Neural cell (in vitro differentiated cells): ENCODE data around the gene NR1H3. TPM values are rescaled to one million over a fixed set of nuclear protein-coding genes. Genes with fewer than 3 reads are reported as not detected.

Experiments
- H2AFZ ChIP-seq: fragments of 200-600, 300-800 bp; sonication (generic), shearing (Covaris generic); 2 replicates; pipeline ENCODE4 v1.6.0; 2014; ENCODE audit warnings: low read depth, mild to moderate bottlenecking, antibody characterized with exemption, low read length, moderate library complexity
- H3F3A ChIP-seq: fragments of 200-600 bp; shearing (Covaris generic); 2 replicates; pipeline ENCODE4 v1.6.1; 2016; ENCODE audit warnings: mild to moderate bottlenecking, moderate library complexity, mixed read lengths, antibody characterized with exemption, low read length; ENCODE audit not compliant: insufficient read depth, poor library complexity, severe bottlenecking
- H3K27ac ChIP-seq: fragments of 200-600, 300-800 bp; sonication (generic), shearing (Covaris generic); 2 replicates; pipeline ENCODE4 v1.5.1; 2014; ENCODE audit warnings: mild to moderate bottlenecking, low read length, moderate library complexity
- H3K27me3 ChIP-seq: fragments of 300-800, 200-600 bp; sonication (generic), shearing (Covaris generic); 2 replicates; pipeline ENCODE4 v1.6.0; 2014; ENCODE audit warnings: mild to moderate bottlenecking, low read depth, low read length, moderate library complexity; ENCODE audit not compliant: insufficient read depth
- H3K36me3 ChIP-seq: fragments of 300-800, 200-600 bp; sonication (generic), shearing (Covaris generic); 2 replicates; pipeline ENCODE4 v1.5.1; 2014; ENCODE audit warnings: mild to moderate bottlenecking, antibody characterized with exemption, low read length, moderate library complexity; ENCODE audit not compliant: insufficient read depth
- H3K4me2 ChIP-seq: fragments of 300-800, 200-600 bp; sonication (generic), shearing (Covaris generic); 2 replicates; pipeline ENCODE4 v1.6.0; 2014; ENCODE audit warnings: mild to moderate bottlenecking, low read length
- H3K4me3 ChIP-seq: fragments of 300-800, 200-600 bp; sonication (generic), shearing (Covaris generic); 2 replicates; pipeline ENCODE4 v1.5.1; 2014; ENCODE audit warnings: mild to moderate bottlenecking, low read length, moderate library complexity
- H3K79me2 ChIP-seq: fragments of 200-600 bp; shearing (Covaris generic); replicated peaks from 2 replicates; pipeline ENCODE4 v1.6.0; 2014; ENCODE audit warnings: mild to moderate bottlenecking, low read length, moderate library complexity; ENCODE audit not compliant: insufficient read depth
- H3K9ac ChIP-seq: fragments of 300-800, 200-600 bp; sonication (generic), shearing (Covaris generic); 2 replicates; pipeline ENCODE4 v1.6.1; 2016; ENCODE audit warnings: mild to moderate bottlenecking, low read length, mixed read lengths
- H3K9me2 ChIP-seq: fragments of 200-600 bp; shearing (Covaris generic); 2 replicates; pipeline ENCODE4 v1.6.1; 2016; ENCODE audit warnings: mild to moderate bottlenecking, low read length, mixed read lengths; ENCODE audit not compliant: insufficient read depth
- H3K9me3 ChIP-seq: fragments of 200-600, 300-800 bp; sonication (generic), shearing (Covaris generic); 2 replicates; pipeline ENCODE4 v1.6.1; 2016; ENCODE audit warnings: mild to moderate bottlenecking, mixed run types, low read length, moderate library complexity, mixed read lengths
- H4K20me1 ChIP-seq: fragments of 200-600 bp; shearing (Covaris generic); 2 replicates; pipeline ENCODE4 v1.6.1; 2016; ENCODE audit warnings: mild to moderate bottlenecking, mixed run types; ENCODE audit not compliant: insufficient read depth
- EP300 ChIP-seq: fragments of 450-650 bp; conservative IDR thresholded peaks from 2 replicates; pipeline ENCODE4 v1.6.1; 2014; ENCODE audit warnings: antibody characterized with exemption, mild to moderate bottlenecking, moderate library complexity; ENCODE audit not compliant: poor library complexity, severe bottlenecking
- EZH2 ChIP-seq: fragments of 200-600, 300-800 bp; shearing (Covaris generic), sonication (generic); IDR thresholded peaks from 2 replicates; pipeline ENCODE4 v1.6.1; 2014; ENCODE audit warnings: antibody characterized with exemption, low read length, borderline replicate concordance, mild to moderate bottlenecking; ENCODE audit not compliant: insufficient read depth, poor library complexity, severe bottlenecking
- MXI1 ChIP-seq: fragments of 450-650 bp; conservative IDR thresholded peaks from 2 replicates; pipeline ENCODE4 v1.6.1; 2014; ENCODE audit warnings: antibody characterized with exemption, mild to moderate bottlenecking; ENCODE audit not compliant: poor library complexity, severe bottlenecking
- POLR2AphosphoS5 ChIP-seq: IDR thresholded peaks from 2 replicates; pipeline ENCODE4 v1.6.1; 2012
- RAD21 ChIP-seq: fragments of 450-650 bp; conservative IDR thresholded peaks from 2 replicates; pipeline ENCODE4 v1.6.1; 2014; ENCODE audit warnings: antibody characterized with exemption, mild to moderate bottlenecking, moderate library complexity
- SMC3 ChIP-seq: fragments of 450-650 bp; conservative IDR thresholded peaks from 2 replicates; pipeline ENCODE4 v1.6.1; 2014; ENCODE audit warnings: antibody characterized with exemption, mild to moderate bottlenecking, moderate library complexity; ENCODE audit not compliant: poor library complexity
- TAF1 ChIP-seq: IDR thresholded peaks from 2 replicates; pipeline ENCODE4 v1.6.1; 2012; ENCODE audit warnings: low read depth
- polyA plus RNA-seq: library from polyadenylated mRNA; depleted of rRNA; stranded (reverse); fragments of >200 nt; gene quantifications from 2 replicates; pipeline ENCODE4 v1.2.3, GENCODE V29; 2014
- TF ChIP-seq, protein P1 (sequence below): fragments of 450-650 bp; IDR thresholded peaks from 2 replicates; pipeline ENCODE4 v1.5.1; 2014; ENCODE audit warnings: antibody characterized with exemption, mild to moderate bottlenecking, moderate library complexity; ENCODE audit not compliant: poor library complexity, severe bottlenecking
- TF ChIP-seq, protein P2 (sequence below): IDR thresholded peaks from 2 replicates; pipeline ENCODE4 v1.6.1; 2012; ENCODE audit warnings: borderline replicate concordance

The NR1H3 gene
- polyA plus RNA-seq, 1 donor from 2014 or later: 7.7 TPM

DNA sequence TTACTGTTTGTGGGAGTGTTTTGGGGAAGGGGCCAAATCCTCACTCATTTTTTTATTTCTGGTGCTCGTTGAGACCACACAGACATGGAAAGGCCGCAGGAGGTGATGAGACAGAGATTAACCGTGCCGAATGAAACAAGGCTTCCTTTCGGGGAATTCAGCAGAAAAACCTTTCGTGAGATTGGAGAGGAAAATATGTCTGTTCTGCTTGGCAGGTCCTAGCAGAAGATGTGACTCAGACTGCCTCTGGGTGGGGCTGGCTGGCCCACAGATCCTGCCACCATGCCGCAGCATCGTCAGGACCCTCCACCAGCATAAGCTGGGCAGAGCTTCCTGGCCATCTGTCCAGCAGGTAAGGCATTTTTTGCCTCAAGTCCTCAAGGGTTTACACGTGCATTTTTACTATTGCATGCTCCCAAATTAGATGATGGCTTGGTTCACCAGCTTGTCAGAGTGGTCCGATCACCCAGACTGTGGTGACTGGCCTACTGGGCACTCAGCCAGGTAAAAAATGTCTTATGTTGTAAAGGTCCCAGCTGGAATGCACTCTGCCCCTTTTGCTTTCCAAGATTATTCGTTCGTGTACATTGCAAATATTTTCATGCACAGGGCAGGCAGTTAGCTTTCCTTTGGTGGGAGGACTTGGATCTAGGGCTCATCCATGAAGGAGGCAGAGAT lies 41.5 kb upstream of the NR1H3 start:
- no peaks in the 10 kb centered on the region for H3K36me3 ChIP-seq
- no peaks in the 10 kb centered on the region for H3K9me2 ChIP-seq
- H3F3A ChIP-seq: no peaks in the 10 kb centered on the region
- H4K20me1 ChIP-seq: no peaks in the 10 kb centered on the region
- H3K9me3 ChIP-seq: no peaks in the 10 kb centered on the region
- H3K4me2 ChIP-seq: no peak overlapping the region
- no peak overlapping the region for H3K9ac ChIP-seq
- peak overlapping the region; percentile 67 for H3K4me3 ChIP-seq
- H3K27me3 ChIP-seq: no peaks in the 10 kb centered on the region
- no peak overlapping the region for H2AFZ ChIP-seq
- H3K27ac ChIP-seq: no peak overlapping the region
- TF ChIP-seq TAF1: no peak
- no peak for TF ChIP-seq POLR2AphosphoS5
- TF ChIP-seq EP300: no peak
- TF ChIP-seq, protein P1, sequence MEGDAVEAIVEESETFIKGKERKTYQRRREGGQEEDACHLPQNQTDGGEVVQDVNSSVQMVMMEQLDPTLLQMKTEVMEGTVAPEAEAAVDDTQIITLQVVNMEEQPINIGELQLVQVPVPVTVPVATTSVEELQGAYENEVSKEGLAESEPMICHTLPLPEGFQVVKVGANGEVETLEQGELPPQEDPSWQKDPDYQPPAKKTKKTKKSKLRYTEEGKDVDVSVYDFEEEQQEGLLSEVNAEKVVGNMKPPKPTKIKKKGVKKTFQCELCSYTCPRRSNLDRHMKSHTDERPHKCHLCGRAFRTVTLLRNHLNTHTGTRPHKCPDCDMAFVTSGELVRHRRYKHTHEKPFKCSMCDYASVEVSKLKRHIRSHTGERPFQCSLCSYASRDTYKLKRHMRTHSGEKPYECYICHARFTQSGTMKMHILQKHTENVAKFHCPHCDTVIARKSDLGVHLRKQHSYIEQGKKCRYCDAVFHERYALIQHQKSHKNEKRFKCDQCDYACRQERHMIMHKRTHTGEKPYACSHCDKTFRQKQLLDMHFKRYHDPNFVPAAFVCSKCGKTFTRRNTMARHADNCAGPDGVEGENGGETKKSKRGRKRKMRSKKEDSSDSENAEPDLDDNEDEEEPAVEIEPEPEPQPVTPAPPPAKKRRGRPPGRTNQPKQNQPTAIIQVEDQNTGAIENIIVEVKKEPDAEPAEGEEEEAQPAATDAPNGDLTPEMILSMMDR: no peak
- TF ChIP-seq, protein P2, sequence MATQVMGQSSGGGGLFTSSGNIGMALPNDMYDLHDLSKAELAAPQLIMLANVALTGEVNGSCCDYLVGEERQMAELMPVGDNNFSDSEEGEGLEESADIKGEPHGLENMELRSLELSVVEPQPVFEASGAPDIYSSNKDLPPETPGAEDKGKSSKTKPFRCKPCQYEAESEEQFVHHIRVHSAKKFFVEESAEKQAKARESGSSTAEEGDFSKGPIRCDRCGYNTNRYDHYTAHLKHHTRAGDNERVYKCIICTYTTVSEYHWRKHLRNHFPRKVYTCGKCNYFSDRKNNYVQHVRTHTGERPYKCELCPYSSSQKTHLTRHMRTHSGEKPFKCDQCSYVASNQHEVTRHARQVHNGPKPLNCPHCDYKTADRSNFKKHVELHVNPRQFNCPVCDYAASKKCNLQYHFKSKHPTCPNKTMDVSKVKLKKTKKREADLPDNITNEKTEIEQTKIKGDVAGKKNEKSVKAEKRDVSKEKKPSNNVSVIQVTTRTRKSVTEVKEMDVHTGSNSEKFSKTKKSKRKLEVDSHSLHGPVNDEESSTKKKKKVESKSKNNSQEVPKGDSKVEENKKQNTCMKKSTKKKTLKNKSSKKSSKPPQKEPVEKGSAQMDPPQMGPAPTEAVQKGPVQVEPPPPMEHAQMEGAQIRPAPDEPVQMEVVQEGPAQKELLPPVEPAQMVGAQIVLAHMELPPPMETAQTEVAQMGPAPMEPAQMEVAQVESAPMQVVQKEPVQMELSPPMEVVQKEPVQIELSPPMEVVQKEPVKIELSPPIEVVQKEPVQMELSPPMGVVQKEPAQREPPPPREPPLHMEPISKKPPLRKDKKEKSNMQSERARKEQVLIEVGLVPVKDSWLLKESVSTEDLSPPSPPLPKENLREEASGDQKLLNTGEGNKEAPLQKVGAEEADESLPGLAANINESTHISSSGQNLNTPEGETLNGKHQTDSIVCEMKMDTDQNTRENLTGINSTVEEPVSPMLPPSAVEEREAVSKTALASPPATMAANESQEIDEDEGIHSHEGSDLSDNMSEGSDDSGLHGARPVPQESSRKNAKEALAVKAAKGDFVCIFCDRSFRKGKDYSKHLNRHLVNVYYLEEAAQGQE: no peak
- TF ChIP-seq SMC3: no peak
- no peak for TF ChIP-seq MXI1
- no peak for TF ChIP-seq EZH2
- TF ChIP-seq RAD21: no peak
- H3K79me2 ChIP-seq: no peaks in the 10 kb centered on the region

DNA sequence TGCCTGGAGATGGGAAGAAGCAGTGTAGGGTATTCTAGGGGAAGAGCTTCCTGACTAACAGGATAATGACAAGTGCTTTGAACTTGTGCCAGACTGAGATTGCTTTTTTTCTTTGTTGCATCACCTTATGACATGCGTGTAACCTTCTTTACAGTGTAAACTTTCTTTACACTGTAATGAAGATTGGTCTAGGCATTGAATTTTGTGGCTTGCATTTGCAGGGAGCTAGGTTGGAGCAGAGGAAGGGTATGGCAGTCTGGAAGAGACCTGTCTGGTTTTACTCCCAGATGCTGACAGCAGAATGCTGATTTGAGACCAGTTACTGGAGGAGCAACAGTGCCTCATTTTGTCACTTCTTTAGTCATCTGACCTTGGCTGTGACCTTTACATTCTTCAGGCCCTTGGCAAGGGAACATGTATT lies 37.4 kb upstream of the NR1H3 start:
- Histone ChIP-seq H4K20me1 (no peaks in the 10 kb centered on the region), H3K4me2 (no peak overlapping the region), H3K27ac (no peak overlapping the region)

More for the DNA sequence above, 37.4 kb upstream of the NR1H3 start:
- Histone ChIP-seq H3F3A (no peaks in the 10 kb centered on the region), H3K27me3 (no peaks in the 10 kb centered on the region), H3K79me2 (no peaks in the 10 kb centered on the region), H3K36me3 (no peaks in the 10 kb centered on the region), H2AFZ (no peak overlapping the region), H3K9me2 (no peaks in the 10 kb centered on the region), H3K9ac (no peak overlapping the region), H3K4me3 (no peak overlapping the region), H3K9me3 (no peaks in the 10 kb centered on the region)
- TF ChIP-seq RAD21 (no peak), POLR2AphosphoS5 (no peak)
